GM21576 (cell line): ENCODE data around the gene SYNGR3.
"Not testable (repeated sequence)": the region's sequence is repeated elsewhere in the genome, so short reads cannot be mapped to it uniquely, and the experiment has no call there.

ENCODE experiments used
- ATAC-seq: cut with Tn5 transposase; IDR thresholded peaks from one replicate; pipeline ENCODE4 v1.9.1; 2021; ENCODE audit warnings: mild to moderate bottlenecking, moderate library complexity; ENCODE audit not compliant: unreplicated experiment

SYNGR3 gene

DNA sequence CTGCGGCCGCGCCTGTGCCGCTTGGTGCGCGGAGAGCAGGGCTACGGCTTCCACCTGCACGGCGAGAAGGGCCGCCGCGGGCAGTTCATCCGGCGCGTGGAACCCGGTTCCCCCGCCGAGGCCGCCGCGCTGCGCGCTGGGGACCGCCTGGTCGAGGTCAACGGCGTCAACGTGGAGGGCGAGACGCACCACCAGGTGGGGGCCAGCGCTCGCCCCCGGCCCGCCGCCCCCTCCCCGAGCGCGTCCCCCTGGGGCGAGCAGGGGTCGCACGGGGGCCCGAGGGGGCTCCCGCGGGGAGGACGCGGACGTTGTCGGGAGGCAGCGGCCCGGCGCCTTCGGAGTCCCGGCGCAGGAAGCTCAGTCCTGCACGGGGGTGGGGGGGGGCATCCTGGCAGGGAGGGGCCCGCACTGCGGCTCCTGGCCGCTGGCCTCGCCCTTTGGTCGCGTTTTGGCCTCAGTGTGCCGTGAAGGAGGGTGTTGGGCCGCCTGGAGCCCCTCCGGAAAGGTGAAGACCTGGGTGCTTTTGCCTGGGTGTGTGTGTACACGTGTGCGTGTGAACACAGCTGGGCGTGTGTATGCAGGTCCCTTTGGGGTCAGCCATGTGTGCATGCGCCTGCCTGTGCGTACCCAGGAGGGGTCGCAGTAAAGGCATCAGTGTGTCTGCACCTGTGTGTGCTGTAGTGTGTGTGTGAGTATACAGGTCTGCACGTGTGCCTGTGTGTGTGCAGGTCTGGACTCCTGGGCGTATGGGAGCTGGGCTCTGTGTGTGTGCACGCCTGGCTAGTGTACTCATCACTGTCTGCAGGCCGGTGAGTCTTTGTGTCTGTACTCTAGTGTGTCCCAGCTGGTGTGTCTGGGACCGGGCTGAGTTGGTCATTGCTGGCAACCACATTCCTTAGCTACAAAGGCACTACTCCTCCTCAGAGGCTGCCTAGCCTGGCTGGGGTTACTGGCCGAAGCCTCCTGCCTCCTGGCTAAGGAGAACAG is 37.5 kb downstream of the SYNGR3 start:
- ATAC-seq = no peak

- ATAC-seq = no peak
These were observed 38.4 kb downstream of the SYNGR3 start for GRCh38 chr16:2028146-2028545.

GRCh38 chr16:2028620-2029220 is 39.0 kb downstream of the SYNGR3 start:
- ATAC-seq = no peak

GRCh38 chr16:2029350-2029749 is 39.6 kb downstream of the SYNGR3 start:
- ATAC-seq = no peak

DNA sequence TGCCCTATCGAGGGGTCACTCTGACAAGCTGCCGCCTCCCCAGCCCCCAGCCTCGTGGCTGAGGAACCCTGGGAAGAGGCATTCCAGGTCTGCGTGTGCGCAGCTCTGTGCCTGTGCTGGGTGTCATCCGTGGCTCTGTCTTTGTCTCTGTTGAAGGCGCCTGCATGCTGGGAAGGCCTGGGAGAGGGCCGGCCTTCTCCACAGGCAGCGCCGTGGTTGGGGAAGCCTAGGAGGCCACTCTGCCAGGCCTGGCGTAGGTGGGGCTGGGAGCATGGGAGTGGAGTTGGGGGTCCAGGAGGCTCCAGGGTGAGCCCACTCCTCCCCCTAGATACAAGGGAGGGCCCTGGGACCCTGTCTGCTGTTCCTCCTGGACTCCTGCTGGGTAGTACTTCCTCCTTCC is 40.3 kb downstream of the SYNGR3 start:
- ATAC-seq = no peak

DNA sequence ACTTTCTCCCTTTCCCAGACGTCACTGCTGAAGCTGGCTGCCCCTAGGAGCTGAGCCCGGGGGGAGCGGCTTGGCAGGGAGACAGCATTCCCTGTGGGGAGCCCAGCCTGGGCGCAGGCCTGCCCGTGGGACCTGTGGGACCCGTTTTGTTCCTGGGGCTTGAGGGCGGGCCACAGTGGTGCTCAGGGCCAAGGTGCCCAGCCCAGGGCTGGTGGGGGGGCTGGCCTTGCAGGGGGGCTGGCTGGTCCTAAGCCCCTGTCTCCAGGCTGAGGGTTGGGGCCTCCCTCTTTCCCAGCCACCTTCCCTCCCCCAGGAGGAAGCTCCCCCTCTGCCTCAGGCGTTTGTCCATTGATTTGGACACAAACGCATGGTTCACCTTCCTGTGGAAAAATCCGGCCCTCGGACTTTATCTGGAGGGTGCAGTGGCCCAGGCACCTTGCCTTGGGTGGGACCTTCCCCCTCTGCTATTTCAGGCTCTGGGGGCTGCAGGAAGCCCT is 41.4 kb downstream of the SYNGR3 start:
- ATAC-seq = no peak

GRCh38 chr16:2032285-2033056 is 42.7 kb downstream of the SYNGR3 start:
- ATAC-seq = no peak

GRCh38 chr16:2033057-2033908 is 43.5 kb downstream of the SYNGR3 start:
- no peak for ATAC-seq

GRCh38 chr16:2033909-2034695 is 44.3 kb downstream of the SYNGR3 start:
- ATAC-seq = not testable (repeated sequence)

- no peak for ATAC-seq
These were observed 45.1 kb downstream of the SYNGR3 start for GRCh38 chr16:2034696-2035430.

DNA sequence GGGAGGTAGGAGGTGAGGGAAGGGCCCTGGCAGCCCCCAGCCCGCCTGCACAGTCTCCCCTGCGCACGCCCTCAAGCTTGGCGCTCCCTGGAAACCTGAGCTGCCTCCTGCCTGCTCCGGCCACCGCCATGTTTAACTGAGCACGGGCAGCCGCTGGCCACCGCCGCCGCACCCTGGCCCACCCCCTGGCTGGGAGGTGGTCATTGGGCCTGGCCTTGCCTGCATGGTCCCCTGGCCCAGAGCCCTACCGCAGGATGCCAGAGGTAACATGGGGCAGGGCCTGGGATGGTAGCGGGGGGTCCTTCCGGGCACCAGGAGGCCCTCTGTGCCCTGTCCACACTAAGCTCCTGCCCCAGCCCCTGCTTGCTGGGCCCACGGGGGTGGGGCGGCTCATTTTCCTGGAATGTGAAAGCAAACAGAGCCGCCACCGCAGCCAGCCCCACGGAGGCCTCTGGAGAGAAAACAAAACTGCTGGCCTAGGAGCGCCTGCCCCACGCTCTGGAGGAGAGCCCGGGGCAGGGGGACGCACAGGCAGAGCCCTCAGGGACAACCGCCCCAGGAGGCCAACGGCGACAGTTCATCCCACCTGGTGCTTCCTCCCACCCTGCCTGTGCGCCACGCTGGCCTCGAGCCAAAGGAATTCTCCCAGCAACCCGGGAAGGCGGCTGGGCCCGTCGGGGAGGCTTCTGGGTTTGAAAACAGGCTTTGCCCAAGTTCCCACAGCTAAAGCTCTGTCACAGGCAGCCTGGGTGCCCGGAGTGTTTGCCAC is 45.8 kb downstream of the SYNGR3 start:
- ATAC-seq = no peak

- ATAC-seq = no peak
These were observed 46.6 kb downstream of the SYNGR3 start for GRCh38 chr16:2036200-2036966.

- no peak for ATAC-seq
These were observed 47.3 kb downstream of the SYNGR3 start for GRCh38 chr16:2037115-2037514.

DNA sequence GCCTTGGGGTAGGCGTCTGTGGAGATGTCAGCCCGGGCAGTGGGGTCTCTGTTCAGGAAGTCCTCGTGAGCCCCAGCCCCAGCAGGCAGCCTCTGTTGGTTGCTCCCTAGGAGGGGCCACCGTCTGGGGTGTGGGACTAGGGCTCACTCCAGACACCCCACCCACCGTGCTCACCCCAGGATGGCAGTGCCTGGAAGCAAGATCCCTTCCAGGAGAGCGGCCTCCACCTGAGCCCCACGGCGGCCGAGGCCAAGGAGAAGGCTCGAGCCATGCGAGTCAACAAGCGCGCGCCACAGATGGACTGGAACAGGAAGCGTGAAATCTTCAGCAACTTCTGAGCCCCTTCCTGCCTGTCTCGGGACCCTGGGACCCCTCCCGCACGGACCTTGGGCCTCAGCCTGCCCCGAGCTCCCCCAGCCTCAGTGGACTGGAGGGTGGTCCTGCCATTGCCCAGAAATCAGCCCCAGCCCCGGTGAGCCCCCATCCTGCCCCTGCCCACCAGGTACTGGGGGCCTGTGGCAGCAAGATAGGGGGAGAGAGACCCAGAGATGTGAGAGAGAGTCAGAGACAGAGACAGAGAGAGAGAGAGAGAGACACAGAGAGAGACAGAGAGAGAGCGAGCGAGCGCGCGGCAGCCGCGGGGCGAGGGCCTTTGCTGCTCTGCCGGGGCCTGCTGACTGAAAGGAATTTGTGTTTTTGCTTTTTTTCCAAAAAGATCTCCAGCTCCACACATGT is 48.0 kb downstream of the SYNGR3 start:
- ATAC-seq = no peak

- no peak for ATAC-seq
These were observed 48.8 kb downstream of the SYNGR3 start for GRCh38 chr16:2038382-2039231.
